ENCODE measurements around the gene KLF7.

The KLF7 gene

GRCh38 chr2:207088839-207089238 lies 76.9 kb downstream of the KLF7 start:
- DNase-seq = no peak

GRCh38 chr2:207088276-207088675 lies 77.5 kb downstream of the KLF7 start:
- DNase-seq = no peak

GRCh38 chr2:207087046-207087902 lies 78.5 kb downstream of the KLF7 start:
- DNase-seq = no peak

- no peak for DNase-seq
Observed at GRCh38 chr2:207086136-207086535, 79.6 kb downstream of the KLF7 start.

GRCh38 chr2:207085110-207085509 lies 80.6 kb downstream of the KLF7 start:
- DNase-seq = no peak

GRCh38 chr2:207083361-207084110 lies 82.2 kb downstream of the KLF7 start:
- no peak for DNase-seq

- DNase-seq = no peak
Observed at GRCh38 chr2:207082619-207083018, 83.1 kb downstream of the KLF7 start.

- DNase-seq = no peak
Observed at GRCh38 chr2:207078186-207078798, 87.5 kb downstream of the KLF7 start.

- no peak for DNase-seq
Observed at GRCh38 chr2:207077266-207077665, 88.5 kb downstream of the KLF7 start.

GRCh38 chr2:207075456-207075855 lies 90.3 kb downstream of the KLF7 start:
- DNase-seq = no peak

- DNase-seq = peak; percentile 37
Observed at GRCh38 chr2:207073801-207074678, 91.7 kb downstream of the KLF7 start.

- DNase-seq = no peak
Observed at GRCh38 chr2:207073412-207073800, 92.3 kb downstream of the KLF7 start.

- DNase-seq = no peak
Observed at GRCh38 chr2:207072571-207072970, 93.2 kb downstream of the KLF7 start.

- peak; percentile 17 for DNase-seq
Observed at GRCh38 chr2:207071820-207072219, 93.9 kb downstream of the KLF7 start.

- DNase-seq = no peak
Observed at GRCh38 chr2:207067473-207067872, 98.3 kb downstream of the KLF7 start.

GRCh38 chr2:207066791-207067460 lies 98.8 kb downstream of the KLF7 start:
- DNase-seq = no peak

GRCh38 chr2:207066166-207066565 lies 99.6 kb downstream of the KLF7 start:
- DNase-seq = no peak

GRCh38 chr2:207064128-207064690 lies 101.5 kb downstream of the KLF7 start:
- DNase-seq = no peak

GRCh38 chr2:207061181-207061580 lies 104.6 kb downstream of the KLF7 start:
- DNase-seq = no peak

GRCh38 chr2:207055257-207055656 lies 110.5 kb downstream of the KLF7 start:
- no peak for DNase-seq

GRCh38 chr2:207054521-207054920 lies 111.2 kb downstream of the KLF7 start:
- no peak for DNase-seq

Measured in CD4-positive, alpha-beta T cell treated with Interleukin-15 for 1 hour (primary cell).